ENCODE results near the gene MXD4. TPM values are rescaled to one million over a fixed set of nuclear protein-coding genes. Genes with fewer than 3 reads are reported as not detected.

Gene MXD4
- polyA plus RNA-seq, 1 experiment, result 58.3 TPM

DNA sequence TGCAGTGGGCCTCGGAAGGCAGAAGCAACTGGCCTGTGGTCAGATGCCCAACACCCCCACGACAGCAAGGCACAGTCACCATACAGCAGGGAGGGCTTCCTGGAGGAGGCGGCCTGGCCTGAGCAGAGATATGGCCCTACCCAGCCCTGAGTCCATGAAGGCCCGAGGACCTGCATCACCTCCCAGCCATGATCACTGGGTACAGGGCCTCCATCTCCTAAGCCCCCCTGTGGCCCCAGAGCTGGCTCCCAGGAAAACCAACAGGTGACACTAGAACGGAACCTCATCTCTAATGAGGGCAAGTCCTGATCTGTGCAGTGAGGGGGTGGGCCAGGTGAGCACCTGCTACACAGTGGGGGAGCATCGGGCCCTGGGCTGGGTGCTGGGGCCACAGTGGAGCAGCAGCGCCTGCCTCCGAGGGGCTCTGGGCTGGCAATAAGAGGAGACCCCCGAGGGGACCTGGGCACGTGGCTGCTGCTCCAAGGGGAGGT, 26.2 kb upstream of the MXD4 start:
- CTCF ChIA-PET, result interaction anchor here (1.0 kb wide), 1 partner anchor 22 kb away, joined by 3 read pairs; no protein-coding TSS in a partner anchor
- no peak for DNase-seq (ENCODE audit: low read depth)
- POLR2A ChIA-PET, result no interaction called here
- Histone ChIP-seq H3K27me3 (ENCODE audit: control insufficient read depth, insufficient read depth, low read length) (no peaks in the 10 kb centered on the region), H3K36me3 (ENCODE audit: control insufficient read depth, insufficient read depth, low read length) (no peaks in the 10 kb centered on the region), H3K4me3 (ENCODE audit: low read depth, low read length) (no peak overlapping the region)
- TF ChIP-seq, protein P1, sequence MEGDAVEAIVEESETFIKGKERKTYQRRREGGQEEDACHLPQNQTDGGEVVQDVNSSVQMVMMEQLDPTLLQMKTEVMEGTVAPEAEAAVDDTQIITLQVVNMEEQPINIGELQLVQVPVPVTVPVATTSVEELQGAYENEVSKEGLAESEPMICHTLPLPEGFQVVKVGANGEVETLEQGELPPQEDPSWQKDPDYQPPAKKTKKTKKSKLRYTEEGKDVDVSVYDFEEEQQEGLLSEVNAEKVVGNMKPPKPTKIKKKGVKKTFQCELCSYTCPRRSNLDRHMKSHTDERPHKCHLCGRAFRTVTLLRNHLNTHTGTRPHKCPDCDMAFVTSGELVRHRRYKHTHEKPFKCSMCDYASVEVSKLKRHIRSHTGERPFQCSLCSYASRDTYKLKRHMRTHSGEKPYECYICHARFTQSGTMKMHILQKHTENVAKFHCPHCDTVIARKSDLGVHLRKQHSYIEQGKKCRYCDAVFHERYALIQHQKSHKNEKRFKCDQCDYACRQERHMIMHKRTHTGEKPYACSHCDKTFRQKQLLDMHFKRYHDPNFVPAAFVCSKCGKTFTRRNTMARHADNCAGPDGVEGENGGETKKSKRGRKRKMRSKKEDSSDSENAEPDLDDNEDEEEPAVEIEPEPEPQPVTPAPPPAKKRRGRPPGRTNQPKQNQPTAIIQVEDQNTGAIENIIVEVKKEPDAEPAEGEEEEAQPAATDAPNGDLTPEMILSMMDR (IDR thresholded peaks at IDR 0.05; ENCODE audit: insufficient read depth, low read depth, low read length), result no peak

DNA sequence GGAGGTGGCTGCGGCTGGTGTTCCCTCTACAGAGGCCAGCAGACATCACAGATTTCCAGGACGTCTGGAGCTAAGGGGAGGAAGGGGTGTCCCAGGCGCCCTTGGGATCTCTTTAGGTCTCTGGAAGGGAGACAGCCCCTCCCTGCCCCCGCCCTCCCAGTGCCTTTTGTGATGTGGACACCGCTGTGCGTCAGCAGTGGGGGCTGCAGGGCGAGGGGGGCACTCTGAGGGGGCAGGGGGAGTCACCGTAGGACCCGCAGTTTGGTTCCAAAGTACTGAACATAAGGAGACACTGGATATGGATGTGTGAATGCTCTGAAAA, 25.6 kb upstream of the MXD4 start:
- CTCF ChIA-PET, result no interaction called here
- POLR2A ChIA-PET, result no interaction called here

DNA sequence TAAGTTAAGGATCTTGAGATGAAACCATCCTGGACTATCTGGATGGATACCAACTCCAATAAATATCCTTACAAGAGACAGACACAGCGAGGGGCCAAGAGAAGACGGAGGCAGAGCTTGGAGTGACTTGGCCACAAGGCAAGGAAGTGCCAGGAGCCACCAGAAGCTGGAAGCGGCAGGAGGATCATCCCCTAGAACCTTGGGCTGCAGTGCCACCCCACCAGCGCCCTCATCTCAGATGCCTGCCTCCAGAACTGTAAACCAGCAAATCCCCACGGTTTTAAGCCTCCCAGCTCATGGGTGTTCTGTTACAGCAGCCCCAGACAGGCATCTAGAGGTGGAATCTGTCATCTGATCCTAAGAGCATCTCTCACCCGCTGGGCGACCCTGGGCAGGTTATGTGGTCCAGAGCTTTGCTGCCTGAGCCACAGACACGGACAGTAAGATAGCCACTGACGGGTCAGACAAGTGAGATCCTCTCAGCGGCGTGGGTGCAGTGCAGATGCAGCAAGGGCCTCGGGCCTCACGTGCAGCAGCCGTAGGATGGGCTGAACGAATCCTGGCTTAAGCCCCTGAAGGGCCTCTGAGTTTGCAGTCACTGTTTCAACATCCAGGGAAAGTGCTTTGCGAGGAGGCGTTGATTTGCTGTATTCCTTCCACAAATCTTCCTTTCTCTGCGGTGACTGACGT, 25.1 kb upstream of the MXD4 start:
- CTCF ChIA-PET, result no interaction called here
- Histone ChIP-seq H3K4me3 (ENCODE audit: low read depth, low read length) (no peak overlapping the region), H3K36me3 (ENCODE audit: control insufficient read depth, insufficient read depth, low read length) (no peaks in the 10 kb centered on the region), H3K27me3 (ENCODE audit: control insufficient read depth, insufficient read depth, low read length) (no peaks in the 10 kb centered on the region)
- TF ChIP-seq, protein P1 (IDR thresholded peaks at IDR 0.05; ENCODE audit: insufficient read depth, low read depth, low read length), result no peak
- POLR2A ChIA-PET, result no interaction called here
- DNase-seq (ENCODE audit: low read depth), result no peak

More for the DNA sequence above, 25.6 kb upstream of the MXD4 start:
- H3K27me3 ChIP-seq (ENCODE audit: control insufficient read depth, insufficient read depth, low read length), result no peaks in the 10 kb centered on the region
- no peaks in the 10 kb centered on the region for H3K36me3 ChIP-seq (ENCODE audit: control insufficient read depth, insufficient read depth, low read length)
- no peak overlapping the region for H3K4me3 ChIP-seq (ENCODE audit: low read depth, low read length)
- TF ChIP-seq, protein P1 (IDR thresholded peaks at IDR 0.05; ENCODE audit: insufficient read depth, low read depth, low read length), result no peak
- DNase-seq (ENCODE audit: low read depth), result no peak

GRCh38 chr4:2285613-2286381, 23.9 kb upstream of the MXD4 start:
- POLR2A ChIA-PET, result interaction anchor here (0.6 kb wide), 1 partner anchor 25 kb away, joined by 3 read pairs; no protein-coding TSS in a partner anchor
- no peak overlapping the region for H3K4me3 ChIP-seq (ENCODE audit: low read depth, low read length)
- H3K36me3 ChIP-seq (ENCODE audit: control insufficient read depth, insufficient read depth, low read length), result no peaks in the 10 kb centered on the region
- TF ChIP-seq, protein P1 (IDR thresholded peaks at IDR 0.05; ENCODE audit: insufficient read depth, low read depth, low read length), result no peak
- no peak for DNase-seq (ENCODE audit: low read depth)
- CTCF ChIA-PET, result no interaction called here
- H3K27me3 ChIP-seq (ENCODE audit: control insufficient read depth, insufficient read depth, low read length), result peaks cover 3% of the 10 kb centered on the region; the same call in 1 of the 2 replicates

- ChIA-PET POLR2A (interaction anchor here (0.6 kb wide), 1 partner anchor 24 kb away, joined by 3 read pairs; no protein-coding TSS in a partner anchor), CTCF (no interaction called here)
- DNase-seq (ENCODE audit: low read depth), result no peak
- no peaks in the 10 kb centered on the region for H3K36me3 ChIP-seq (ENCODE audit: control insufficient read depth, insufficient read depth, low read length)
- no peak overlapping the region for H3K4me3 ChIP-seq (ENCODE audit: low read depth, low read length)
- peaks cover 3% of the 10 kb centered on the region; the same call in 1 of the 2 replicates for H3K27me3 ChIP-seq (ENCODE audit: control insufficient read depth, insufficient read depth, low read length)
- TF ChIP-seq, protein P1 (IDR thresholded peaks at IDR 0.05; ENCODE audit: insufficient read depth, low read depth, low read length), result no peak
Measured at GRCh38 chr4:2284934-2285612, 23.2 kb upstream of the MXD4 start.

Measured in BJ (cell line).